Osteoblast (primary cell): ENCODE results near the gene NAV2. TPM values are rescaled to one million over a fixed set of nuclear protein-coding genes. Genes with fewer than 3 reads are reported as not detected.

Experiments
- DNase-seq: peaks from one replicate; pipeline ENCODE4 v3.0.0; 2011; ENCODE audit warnings: low spot score, mixed read lengths; ENCODE audit not compliant: insufficient read length; ENCODE audit errors: missing footprints
- H2AFZ ChIP-seq: 2 replicates; pipeline ENCODE4 v1.6.0; 2011; ENCODE audit warnings: mild to moderate bottlenecking, low read length
- H3K27ac ChIP-seq: 2 replicates; pipeline ENCODE4 v1.5.1; 2011; ENCODE audit warnings: mild to moderate bottlenecking, low read depth, low read length, moderate library complexity
- H3K27me3 ChIP-seq: 2 replicates; pipeline ENCODE4 v1.6.0; 2012; ENCODE audit warnings: mild to moderate bottlenecking, control low read depth, inconsistent platforms, low read length, moderate library complexity; ENCODE audit not compliant: insufficient read depth
- H3K36me3 ChIP-seq: 2 replicates; pipeline ENCODE4 v1.5.1; 2011; ENCODE audit warnings: mild to moderate bottlenecking, low read length, control low read depth, moderate library complexity; ENCODE audit not compliant: insufficient read depth
- H3K4me1 ChIP-seq: 2 replicates; pipeline ENCODE4 v1.5.1; 2011; ENCODE audit warnings: mild to moderate bottlenecking, low read length, control low read depth, moderate library complexity; ENCODE audit not compliant: insufficient read depth
- H3K4me2 ChIP-seq: 2 replicates; pipeline ENCODE4 v1.6.0; 2011; ENCODE audit warnings: mild to moderate bottlenecking, low read length; ENCODE audit not compliant: insufficient read depth
- H3K4me3 ChIP-seq: fragments of 200-600 bp; sonication (generic); 3 replicates; pipeline ENCODE4 v1.5.1; 2012; ENCODE audit warnings: mild to moderate bottlenecking, low read length, inconsistent platforms; ENCODE audit not compliant: insufficient read depth
- H3K79me2 ChIP-seq: 2 replicates; pipeline ENCODE4 v1.6.0; 2012; ENCODE audit warnings: mild to moderate bottlenecking, low read length, control low read depth, inconsistent platforms; ENCODE audit not compliant: insufficient read depth
- H3K9me3 ChIP-seq: 2 replicates; pipeline ENCODE4 v1.5.1; 2011; ENCODE audit warnings: low read depth, low read length, control low read depth
- H4K20me1 ChIP-seq: 2 replicates; pipeline ENCODE4 v1.6.0; 2012; ENCODE audit warnings: mild to moderate bottlenecking, low read length, control low read depth; ENCODE audit not compliant: insufficient read depth
- CTCF ChIP-seq: IDR thresholded peaks from 2 replicates; pipeline ENCODE4 v1.5.1; 2011; ENCODE audit warnings: mild to moderate bottlenecking, low read depth, low read length, moderate library complexity; ENCODE audit errors: extremely low read depth
- total RNA-seq: library from RNA; depleted of rRNA; stranded (reverse); fragments of >200 nt; gene quantifications from 2 replicates; pipeline ENCODE4 v1.2.3, GENCODE V29; 2012

NAV2 gene
- total RNA-seq, 1 donor, result 8.7 TPM

- peaks cover 96% of the 10 kb centered on the region for H3K79me2 ChIP-seq
- DNase-seq, result peak; percentile 46
- no peaks in the 10 kb centered on the region for H3K36me3 ChIP-seq
- H4K20me1 ChIP-seq, result peaks cover 51% of the 10 kb centered on the region
- no peak overlapping the region for H2AFZ ChIP-seq
- no peaks in the 10 kb centered on the region for H3K9me3 ChIP-seq
- H3K27me3 ChIP-seq, result no peaks in the 10 kb centered on the region
- no peak for TF ChIP-seq CTCF
- no peak overlapping the region for H3K27ac ChIP-seq
- peaks cover 18% of the 10 kb centered on the region for H3K4me1 ChIP-seq
- no peak overlapping the region for H3K4me2 ChIP-seq
- no peak overlapping the region for H3K4me3 ChIP-seq
These were observed 103.4 kb downstream of the NAV2 start for GRCh38 chr11:19816040-19816439.

GRCh38 chr11:19816817-19817216 is 104.2 kb downstream of the NAV2 start:
- Histone ChIP-seq H3K36me3 (no peaks in the 10 kb centered on the region), H3K79me2 (peaks cover 96% of the 10 kb centered on the region), H3K4me2 (no peak overlapping the region), H2AFZ (no peak overlapping the region), H3K9me3 (no peaks in the 10 kb centered on the region), H3K27me3 (no peaks in the 10 kb centered on the region), H4K20me1 (peaks cover 51% of the 10 kb centered on the region), H3K27ac (no peak overlapping the region), H3K4me3 (no peak overlapping the region), H3K4me1 (peaks cover 18% of the 10 kb centered on the region)
- peak; percentile 29 for DNase-seq
- no peak for TF ChIP-seq CTCF

GRCh38 chr11:19817265-19817851 is 104.7 kb downstream of the NAV2 start:
- TF ChIP-seq CTCF, result no peak
- Histone ChIP-seq H3K4me2 (no peak overlapping the region), H3K27me3 (no peaks in the 10 kb centered on the region), H4K20me1 (peaks cover 49% of the 10 kb centered on the region), H3K4me1 (peaks cover 18% of the 10 kb centered on the region), H2AFZ (no peak overlapping the region), H3K27ac (no peak overlapping the region), H3K79me2 (peaks cover 96% of the 10 kb centered on the region), H3K4me3 (no peak overlapping the region), H3K9me3 (no peaks in the 10 kb centered on the region), H3K36me3 (no peaks in the 10 kb centered on the region)
- DNase-seq, result no peak

GRCh38 chr11:19817870-19818269 is 105.2 kb downstream of the NAV2 start:
- peaks cover 96% of the 10 kb centered on the region for H3K79me2 ChIP-seq
- peaks cover 44% of the 10 kb centered on the region for H4K20me1 ChIP-seq
- no peaks in the 10 kb centered on the region for H3K36me3 ChIP-seq
- no peaks in the 10 kb centered on the region for H3K27me3 ChIP-seq
- no peak for TF ChIP-seq CTCF
- H3K27ac ChIP-seq, result no peak overlapping the region
- H3K9me3 ChIP-seq, result no peaks in the 10 kb centered on the region
- H3K4me2 ChIP-seq, result no peak overlapping the region
- H2AFZ ChIP-seq, result no peak overlapping the region
- peaks cover 18% of the 10 kb centered on the region for H3K4me1 ChIP-seq
- DNase-seq, result no peak
- H3K4me3 ChIP-seq, result no peak overlapping the region
